GM18511 (cell line): ENCODE data around the gene IL19.
A peak's percentile ranks its signal among the peaks of the same experiment; 100 is the strongest.

Experiments
- ATAC-seq: cut with Tn5 transposase; IDR thresholded peaks from one replicate; pipeline ENCODE4 v1.9.1; 2021; ENCODE audit warnings: mild to moderate bottlenecking, moderate library complexity; ENCODE audit not compliant: unreplicated experiment

Gene IL19

DNA sequence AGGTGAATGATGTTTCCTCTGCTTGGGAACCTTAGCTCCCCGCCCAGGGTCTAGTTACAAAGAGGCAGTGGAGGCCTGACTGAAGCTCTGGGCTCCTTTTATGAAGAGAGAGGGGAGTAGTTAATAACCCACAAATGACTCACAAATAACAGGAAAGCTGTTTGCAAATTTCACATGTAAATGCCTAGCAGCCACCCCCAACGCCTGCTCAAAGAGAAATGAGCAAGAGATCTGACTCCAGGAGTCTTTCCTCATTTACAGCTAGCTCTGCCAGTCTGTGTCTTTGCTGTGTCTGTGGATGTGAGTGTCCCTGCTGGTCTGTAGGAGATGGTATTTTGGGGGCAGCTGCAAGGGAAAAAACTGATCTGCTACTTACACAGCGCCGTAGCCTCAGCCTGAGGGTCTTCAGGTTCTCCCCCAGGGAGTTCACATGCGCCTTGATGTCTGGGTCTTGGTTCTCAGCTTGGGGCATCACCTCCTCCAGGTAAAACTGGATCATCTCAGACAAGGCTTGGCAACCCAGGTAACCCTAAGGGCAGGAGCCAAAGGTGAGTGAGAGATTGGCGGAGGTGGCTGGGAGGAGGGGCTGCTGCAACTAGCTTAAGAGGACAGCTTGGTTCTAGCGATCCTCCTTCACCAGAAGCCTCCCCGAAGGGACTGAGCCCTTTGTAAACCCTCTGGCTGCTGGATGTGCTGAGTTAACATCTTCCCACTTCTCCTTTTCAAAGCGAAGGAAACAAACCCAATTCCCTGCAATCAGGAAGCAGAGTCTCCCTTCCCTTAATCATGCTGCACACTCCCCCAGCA is at the start of gene IL19:
Gene IL19, plus strand, starts transcription at position 243 of the 807 bp plus-strand sequence. CDS start 65,890 bp downstream, outside the sequence.
- peak; percentile 32 for ATAC-seq

- ATAC-seq: no peak
Observed at GRCh38 chr1:206721454-206721853, 49.1 kb upstream of the IL19 start.

DNA sequence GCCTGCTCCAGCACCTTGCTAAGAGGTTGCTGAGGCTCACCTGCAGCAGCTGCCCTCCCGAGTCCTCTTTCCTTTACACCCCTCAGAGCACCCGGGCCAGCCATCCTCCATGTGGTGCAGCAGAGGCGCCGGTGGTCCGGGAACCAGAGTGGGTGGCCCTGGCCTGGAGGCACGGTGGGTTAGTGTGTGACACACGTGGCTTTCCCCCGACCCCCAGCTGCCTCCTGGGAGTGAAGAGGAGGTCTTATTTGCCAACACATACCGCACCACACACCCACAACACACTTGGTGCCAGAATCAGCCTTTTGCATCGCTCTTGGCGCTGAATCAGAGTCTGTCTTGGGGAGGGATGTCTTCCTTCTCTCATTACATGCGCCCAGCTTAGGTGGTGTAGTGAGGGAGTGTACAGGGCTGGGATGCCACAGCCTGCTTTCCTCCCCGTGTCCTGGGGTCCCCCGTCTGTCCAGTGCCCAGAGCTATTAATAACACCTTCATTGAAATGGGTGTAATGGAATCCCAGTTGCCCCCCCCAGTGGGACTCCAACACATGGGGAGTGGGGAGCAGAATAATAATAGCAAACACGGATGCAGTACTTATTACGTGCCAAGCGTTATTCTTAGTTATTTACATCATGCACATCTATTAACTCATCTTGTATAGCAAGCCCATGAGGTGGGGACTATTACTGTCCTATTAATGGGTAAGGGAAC is 47.7 kb upstream of the IL19 start:
- no peak for ATAC-seq

GRCh38 chr1:206723462-206723804 is 47.1 kb upstream of the IL19 start:
- ATAC-seq: no peak

- ATAC-seq: no peak
Observed at GRCh38 chr1:206723805-206724472, 46.6 kb upstream of the IL19 start.

DNA sequence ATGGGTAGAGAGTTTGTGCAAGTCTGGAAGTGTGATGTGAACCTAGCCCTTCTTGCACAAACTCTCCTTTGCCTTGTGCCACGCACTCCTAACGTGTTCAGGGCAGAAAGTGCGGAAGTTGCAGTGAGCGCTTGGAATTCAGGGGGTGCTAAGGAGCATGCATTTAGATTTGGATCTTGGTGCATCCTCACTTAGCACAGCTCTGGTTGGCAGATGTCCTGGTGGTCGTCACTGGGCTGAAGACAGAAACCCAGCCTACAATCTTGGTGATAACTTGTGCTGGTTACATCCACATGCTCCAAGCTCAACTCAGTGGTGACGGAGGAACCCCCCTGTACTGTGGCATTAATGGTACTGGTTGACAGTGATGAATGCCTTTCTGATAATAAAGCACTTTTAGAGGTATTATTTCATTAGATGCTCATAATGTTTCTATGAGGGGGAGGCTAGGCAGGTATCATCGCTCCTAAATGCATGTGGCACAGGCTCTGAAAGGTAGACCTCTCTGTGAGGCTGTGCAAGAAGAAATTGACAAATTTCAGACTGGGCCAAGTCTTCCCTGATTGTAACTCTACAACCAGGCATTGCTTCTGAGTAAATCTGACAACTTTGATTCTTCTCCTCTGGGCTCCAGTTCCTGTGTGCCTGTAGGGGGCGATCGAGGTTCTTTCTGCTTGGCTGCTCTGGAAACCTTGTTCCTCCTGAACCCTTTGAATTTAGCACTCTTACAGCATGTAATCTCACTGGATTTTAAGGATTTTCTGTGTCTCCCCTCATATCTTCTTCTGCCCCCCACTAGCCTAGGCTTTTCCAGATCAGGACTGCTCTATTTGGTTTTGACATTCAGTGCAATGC is 45.2 kb upstream of the IL19 start:
- no peak for ATAC-seq

DNA sequence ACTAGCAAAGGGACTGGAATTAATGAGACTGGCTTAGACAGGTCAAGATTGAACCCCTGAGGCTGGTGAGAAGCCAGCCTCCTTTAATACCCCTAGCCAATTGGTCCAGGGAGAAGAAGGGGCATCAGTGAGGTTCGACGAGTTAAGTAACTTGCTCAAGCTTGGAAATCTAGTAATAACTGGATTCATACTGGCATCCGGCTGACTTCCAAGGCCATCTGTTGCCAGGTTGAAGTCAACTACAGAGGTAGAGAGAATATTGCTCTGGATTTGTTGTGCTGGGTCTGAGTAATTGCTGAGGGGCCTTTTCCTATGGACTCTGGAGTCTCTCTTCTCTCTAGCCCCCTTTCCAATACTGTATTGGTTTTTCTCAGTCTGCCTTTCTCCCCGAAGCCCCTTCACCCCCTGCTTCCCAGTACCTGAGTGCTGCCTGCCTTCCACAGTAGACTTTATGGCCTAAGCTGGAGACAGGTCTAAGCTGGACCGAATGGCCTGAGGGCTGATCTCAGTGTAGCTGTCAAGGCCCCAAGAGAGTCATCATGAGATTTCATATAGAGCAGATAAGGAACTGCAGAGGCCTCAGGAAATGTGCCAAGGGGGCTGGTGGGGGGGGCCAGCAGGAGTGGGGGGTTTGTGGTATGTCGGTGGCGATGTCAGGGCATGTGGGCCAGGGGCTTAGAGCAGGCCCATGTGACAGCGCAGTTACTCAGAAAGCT is 42.4 kb upstream of the IL19 start:
- no peak for ATAC-seq

DNA sequence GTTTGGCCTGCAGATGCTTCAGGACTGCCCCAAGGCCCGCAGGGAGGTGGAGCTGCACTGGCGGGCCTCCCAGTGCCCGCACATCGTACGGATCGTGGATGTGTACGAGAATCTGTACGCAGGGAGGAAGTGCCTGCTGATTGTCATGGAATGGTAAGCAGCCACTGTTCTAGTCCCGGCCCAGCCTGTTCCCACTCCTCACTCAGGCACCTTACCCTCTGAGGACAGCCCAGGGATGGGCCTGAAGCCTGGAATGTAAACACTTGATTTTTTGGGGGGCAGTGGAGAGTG is 41.9 kb upstream of the IL19 start:
- no peak for ATAC-seq

- ATAC-seq: no peak
Observed at GRCh38 chr1:206729050-206729449, 41.5 kb upstream of the IL19 start.

DNA sequence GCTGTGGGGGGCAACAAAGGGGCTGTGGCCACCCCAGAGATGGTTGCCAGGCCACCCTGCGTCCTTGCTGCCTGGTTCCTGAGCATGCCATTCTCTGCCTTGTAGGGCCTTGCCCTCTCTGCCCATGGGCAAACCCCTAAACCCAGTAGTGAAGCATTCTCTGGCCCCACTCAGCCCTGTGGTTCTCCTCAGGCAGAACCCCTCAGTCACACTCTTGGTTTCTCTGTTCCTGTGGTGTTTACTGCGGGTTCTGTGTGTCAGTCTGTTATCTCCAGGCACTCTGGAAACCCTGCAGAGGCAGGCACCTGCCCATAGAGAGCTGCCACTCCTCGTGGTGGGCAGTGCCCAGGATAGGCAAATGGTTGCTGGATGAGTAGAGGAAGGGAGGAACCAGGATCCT is 41.1 kb upstream of the IL19 start:
- no peak for ATAC-seq

GRCh38 chr1:206732508-206732907 is 38.1 kb upstream of the IL19 start:
- ATAC-seq: no peak

DNA sequence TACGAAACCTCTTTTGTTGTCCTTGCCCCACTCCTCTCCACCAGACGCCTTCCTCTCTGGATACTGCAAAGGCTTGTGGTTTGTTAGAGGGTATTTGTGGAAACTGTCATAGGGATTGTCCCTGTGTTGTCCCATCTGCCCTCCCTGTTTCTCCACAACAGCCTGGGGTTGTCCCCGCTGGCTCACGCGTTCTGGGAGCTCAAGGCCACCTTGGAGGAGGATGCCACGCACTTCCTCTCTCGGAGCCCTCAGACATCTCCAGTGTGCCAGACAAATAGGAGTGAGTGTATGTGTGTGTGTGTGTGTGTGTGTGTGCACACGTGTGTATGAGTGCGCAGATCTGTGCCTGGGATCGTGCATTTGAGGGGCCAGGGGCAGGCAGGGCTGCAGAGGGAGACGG is 37.6 kb upstream of the IL19 start:
- no peak for ATAC-seq

DNA sequence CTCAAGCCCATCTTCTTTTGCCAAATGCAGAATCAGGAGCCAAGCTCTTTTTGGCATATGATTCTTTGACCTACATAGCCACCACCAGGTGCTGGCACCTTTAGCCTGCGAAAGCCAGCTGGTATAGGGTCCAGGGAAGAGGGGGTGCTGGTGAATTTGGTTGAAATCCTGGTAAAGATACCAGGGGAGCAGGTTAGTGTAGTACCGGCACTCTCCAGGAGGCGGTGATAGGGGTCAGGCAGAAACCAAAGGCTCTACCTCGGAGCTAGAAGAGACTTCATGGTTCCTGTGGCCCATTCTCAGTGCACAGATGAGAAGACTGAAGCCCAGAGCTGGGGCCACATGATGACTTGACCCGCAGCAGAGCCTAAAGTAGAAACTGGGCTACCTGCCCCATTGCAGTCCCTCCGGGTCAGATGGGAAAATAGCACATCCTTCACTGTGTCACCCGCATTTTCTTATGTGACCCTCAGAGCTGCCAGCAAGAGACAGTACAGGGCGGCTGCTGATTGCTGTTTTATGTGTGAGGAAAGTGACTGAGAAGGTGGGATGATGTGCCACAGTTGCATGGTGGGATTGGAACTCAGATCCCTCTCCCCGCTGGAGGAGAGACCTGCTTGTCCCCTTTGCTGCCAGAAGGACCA is 36.0 kb upstream of the IL19 start:
- peak; percentile 24 for ATAC-seq

DNA sequence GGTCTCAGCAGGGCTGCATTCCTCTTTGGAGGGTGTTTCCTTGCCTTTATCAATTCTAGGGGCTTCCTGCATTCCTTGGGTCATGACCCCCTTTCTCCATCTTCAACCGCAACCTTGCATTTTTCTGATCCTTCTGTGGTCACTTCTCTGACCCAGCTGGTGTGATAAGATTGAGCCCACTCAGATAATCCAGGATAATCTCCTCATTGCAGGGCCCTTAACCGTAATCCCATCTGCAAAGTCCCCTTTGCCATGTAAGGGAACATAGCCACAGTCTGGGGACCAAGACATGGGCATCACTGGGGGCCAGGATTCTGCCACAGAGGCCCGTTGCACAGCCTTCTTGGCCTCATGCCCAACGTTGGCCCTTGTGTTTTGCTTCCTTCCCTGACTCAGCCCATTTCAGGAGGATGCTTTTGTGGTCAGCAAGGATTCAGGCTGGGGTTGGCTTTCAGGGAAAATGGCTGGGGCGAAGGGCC is 35.0 kb upstream of the IL19 start:
- no peak for ATAC-seq

GRCh38 chr1:206736878-206737728 is 33.5 kb upstream of the IL19 start:
- ATAC-seq: no peak

- no peak for ATAC-seq
Observed at GRCh38 chr1:206737729-206738201, 32.8 kb upstream of the IL19 start.

DNA sequence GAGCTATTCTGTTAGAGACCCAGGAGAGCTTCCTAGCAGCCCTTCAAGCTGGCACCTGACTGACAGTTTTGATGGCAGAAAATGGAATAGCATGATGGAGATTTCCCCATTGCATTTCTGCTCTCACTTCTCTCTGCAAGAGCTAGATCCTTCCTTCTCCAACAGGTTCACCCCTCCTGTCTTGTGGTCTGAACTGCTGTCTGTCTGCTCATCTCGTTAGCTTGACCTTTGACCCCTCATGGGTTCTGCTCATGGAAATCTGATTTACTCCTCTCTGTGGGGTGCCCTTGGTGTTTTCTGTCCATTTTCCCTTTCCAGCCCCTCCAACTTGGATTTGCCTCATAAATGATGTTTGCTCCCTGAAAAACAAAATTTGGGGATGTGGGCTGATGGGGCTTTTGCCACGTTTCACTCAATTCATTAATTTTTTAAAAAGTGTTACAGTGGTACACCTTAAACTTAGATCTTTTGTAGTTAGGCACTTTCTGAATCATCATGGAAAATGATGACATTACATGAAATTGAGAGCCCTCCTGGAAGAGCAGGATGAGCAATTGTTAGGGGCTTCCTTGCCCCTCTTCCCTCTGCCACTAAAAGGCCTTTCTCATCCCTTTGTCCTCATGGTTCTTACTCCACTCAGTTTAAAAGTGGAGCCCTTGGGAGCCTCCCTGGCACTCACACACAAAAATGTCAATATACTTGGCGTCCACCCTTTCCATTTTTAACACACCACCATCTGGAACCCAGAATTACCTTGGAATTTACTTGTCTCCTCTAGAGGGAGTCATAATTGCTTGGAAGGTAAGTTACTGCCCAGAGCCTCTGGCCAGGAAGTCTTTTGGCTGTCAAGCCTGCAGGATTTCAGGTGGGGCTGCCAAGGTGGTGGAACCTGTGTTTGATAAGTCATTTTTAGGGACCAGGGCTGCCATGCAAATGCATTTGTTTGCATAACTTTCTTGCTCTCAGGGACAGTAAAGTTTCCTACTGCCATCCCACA is 31.9 kb upstream of the IL19 start:
- peak; percentile 7 for ATAC-seq
